Measurements from ENCODE around the gene DNM3.

DNM3 gene

DNA sequence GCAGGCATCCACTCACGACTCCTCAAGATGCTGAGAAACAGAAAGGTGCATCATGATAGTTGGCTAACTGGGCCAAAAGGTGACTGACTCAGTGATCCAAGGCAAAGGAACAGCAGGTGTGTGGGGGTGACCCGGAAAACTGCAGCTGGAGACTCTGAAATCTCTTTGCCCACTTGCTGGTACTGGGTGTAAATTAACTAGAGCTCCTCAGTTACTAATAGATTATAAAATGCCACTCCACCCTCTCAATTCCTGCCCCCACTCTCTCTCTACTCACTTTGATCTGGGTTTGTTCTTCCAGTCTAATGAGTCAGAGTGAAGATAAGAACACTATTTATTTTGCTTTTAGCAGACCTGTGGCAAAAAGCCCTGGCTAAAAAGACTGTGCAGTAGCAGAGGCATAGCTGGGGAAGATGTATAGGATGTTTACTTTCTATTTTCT, 609.7 kb downstream of the DNM3 start:
- no peak for DNase-seq (ENCODE audit: low read depth)
- TF ChIP-seq, protein P1, sequence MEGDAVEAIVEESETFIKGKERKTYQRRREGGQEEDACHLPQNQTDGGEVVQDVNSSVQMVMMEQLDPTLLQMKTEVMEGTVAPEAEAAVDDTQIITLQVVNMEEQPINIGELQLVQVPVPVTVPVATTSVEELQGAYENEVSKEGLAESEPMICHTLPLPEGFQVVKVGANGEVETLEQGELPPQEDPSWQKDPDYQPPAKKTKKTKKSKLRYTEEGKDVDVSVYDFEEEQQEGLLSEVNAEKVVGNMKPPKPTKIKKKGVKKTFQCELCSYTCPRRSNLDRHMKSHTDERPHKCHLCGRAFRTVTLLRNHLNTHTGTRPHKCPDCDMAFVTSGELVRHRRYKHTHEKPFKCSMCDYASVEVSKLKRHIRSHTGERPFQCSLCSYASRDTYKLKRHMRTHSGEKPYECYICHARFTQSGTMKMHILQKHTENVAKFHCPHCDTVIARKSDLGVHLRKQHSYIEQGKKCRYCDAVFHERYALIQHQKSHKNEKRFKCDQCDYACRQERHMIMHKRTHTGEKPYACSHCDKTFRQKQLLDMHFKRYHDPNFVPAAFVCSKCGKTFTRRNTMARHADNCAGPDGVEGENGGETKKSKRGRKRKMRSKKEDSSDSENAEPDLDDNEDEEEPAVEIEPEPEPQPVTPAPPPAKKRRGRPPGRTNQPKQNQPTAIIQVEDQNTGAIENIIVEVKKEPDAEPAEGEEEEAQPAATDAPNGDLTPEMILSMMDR (conservative IDR thresholded peaks at IDR 0.05; ENCODE audit: low read depth, low read length): no peak
- no peak overlapping the region for H3K4me3 ChIP-seq (ENCODE audit: low read length)

DNA sequence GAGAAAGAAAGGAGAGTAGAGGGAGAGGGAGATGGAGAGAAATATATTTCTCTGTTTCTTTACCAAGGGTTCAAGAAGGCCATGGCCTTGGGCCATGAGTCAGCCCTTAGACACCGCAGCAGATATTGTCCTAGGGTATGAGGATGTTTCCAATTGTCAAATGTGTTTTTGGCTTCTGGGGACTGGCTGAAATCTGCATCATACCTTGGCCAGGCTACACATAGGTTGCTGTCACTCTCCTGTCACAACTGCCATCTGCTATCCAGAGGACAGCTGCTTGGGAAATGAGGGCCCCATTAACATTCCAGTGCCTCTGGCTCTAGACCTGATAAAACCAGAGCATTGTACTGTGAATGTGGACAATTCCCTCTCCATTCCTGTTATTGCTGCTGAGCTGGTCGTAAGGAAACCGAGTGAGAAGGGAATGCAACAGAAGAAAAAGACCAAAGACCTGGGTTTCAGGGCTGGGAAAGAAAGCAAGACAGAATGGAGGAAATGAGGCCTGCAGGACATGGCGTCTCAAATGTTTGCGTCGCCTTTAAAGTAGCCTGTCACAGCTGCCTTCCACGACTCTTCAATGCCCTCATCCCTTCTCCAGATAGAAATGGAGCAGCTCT, 611.3 kb downstream of the DNM3 start:
- DNase-seq (ENCODE audit: low read depth): no peak
- TF ChIP-seq, protein P1 (conservative IDR thresholded peaks at IDR 0.05; ENCODE audit: low read depth, low read length): no peak

DNA sequence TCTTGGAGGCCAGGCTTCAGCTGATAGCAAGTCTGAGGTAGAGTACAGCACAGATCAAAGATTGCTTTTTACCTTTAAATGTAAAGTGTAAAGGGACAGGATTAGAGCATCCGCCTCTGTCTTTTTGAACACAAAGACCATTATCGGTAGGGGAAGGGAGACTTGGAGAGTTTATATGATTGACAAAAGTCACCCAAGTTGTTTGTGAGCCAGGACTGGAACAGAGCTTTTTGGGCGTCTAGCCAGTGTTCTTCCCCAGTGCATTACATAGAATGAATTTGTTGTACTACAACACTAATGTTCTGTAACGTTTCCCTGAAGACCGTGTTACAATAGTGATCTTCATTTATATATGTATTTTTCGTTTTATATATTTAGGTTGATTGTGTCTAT, 611.9 kb downstream of the DNM3 start:
- TF ChIP-seq, protein P1 (conservative IDR thresholded peaks at IDR 0.05; ENCODE audit: low read depth, low read length): no peak
- no peak overlapping the region for H3K4me3 ChIP-seq (ENCODE audit: low read length)
- no peak for DNase-seq (ENCODE audit: low read depth)

More for the DNA sequence above, 611.3 kb downstream of the DNM3 start:
- no peak overlapping the region for H3K4me3 ChIP-seq (ENCODE audit: low read length)

DNA sequence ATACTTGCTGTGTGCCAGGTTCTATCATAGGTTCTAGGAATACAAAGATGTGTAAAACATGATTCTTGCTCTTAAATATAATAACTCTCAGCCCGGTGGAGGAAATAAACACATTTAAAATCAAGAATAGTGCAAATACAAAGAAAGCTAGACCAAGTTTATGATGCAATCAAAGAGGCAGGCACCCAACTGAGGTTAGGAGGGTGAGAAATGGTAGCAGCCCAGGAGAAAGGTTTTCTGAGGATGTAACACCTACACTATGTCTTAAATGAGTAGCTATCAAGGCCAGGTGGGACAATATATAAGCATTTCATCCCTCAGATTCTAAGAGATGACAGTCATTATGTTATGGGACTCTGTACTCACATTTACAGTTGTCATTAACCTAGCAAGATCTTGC, 612.3 kb downstream of the DNM3 start:
- no peak for DNase-seq (ENCODE audit: low read depth)
- no peak overlapping the region for H3K4me3 ChIP-seq (ENCODE audit: low read length)
- TF ChIP-seq, protein P1 (conservative IDR thresholded peaks at IDR 0.05; ENCODE audit: low read depth, low read length): no peak

DNA sequence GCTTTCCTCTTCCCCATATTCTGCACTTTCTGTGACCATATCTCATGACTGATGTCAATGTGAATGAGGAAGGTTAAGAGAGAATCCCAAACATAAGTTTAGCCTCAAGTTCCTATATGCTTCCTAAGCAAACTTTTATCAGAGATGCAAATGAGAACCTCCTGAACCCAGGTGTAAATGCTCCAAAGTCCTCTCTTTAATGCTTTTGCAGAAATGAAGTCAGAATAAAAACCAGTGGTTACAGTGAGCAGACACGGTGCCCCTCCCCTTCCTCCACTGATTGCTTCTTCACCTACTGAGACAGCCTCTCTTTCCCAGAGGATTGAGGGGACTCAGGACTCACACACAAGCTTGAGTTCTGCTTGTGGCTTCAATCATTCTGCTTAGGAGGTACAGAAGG, 614.2 kb downstream of the DNM3 start:
- DNase-seq (ENCODE audit: low read depth): no peak
- H3K4me3 ChIP-seq (ENCODE audit: low read length): no peak overlapping the region
- TF ChIP-seq, protein P1 (conservative IDR thresholded peaks at IDR 0.05; ENCODE audit: low read depth, low read length): no peak

DNA sequence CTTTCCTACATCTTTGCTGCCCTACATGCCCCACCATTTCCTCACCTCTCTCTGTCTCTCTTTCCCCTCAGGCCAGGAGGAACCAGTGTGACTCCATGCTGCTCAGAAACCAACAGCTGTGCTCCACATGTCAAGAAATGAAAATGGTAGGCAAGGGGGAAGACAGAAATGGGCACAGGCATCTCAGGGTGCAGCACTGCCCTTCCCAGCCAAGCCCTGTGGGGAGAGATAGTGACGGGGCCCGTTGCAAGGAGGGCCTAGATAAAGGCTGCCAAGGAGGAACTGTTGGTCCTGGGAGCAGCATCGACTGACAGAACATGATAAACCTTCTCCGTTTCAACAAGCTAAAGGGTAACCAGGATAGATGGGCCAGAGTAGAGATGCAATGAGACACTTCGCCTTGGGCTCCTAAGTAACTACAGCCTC, 615.1 kb downstream of the DNM3 start:
- H3K4me3 ChIP-seq (ENCODE audit: low read length): no peak overlapping the region
- TF ChIP-seq, protein P1 (conservative IDR thresholded peaks at IDR 0.05; ENCODE audit: low read depth, low read length): no peak
- no peak for DNase-seq (ENCODE audit: low read depth)

DNA sequence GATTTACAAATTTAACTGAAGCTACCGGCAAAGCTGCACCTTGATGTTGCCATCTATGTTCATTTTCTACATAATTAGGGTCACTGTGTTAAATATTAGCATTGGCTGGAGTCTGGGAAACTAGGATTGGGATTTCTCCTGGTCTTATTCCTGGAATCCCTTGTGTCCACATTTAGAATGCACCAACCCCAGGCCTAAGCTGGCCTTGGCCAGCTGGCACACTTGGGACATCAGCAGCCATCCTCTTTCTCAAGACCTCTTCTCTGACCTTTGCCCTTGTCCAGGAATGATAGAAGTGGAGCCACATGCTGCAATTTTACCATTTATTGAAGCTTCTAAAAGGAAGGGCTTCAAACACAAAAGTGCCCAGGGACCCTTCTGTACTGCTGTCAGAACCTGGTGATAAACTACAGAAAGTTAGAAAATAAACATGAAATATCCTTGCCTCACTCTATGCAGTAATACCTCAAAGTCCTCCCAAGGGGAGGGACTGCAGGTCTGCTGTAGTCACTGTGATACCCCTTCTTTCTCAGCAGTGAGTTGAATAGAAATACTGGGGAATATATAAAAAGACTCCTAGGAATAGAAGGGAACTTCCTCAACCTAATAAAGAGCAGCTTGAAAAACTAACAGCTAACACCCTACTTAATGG, 616.3 kb downstream of the DNM3 start:
- DNase-seq (ENCODE audit: low read depth): no peak
- TF ChIP-seq, protein P1 (conservative IDR thresholded peaks at IDR 0.05; ENCODE audit: low read depth, low read length): no peak
- no peak overlapping the region for H3K4me3 ChIP-seq (ENCODE audit: low read length)
